Effector memory CD8-positive, alpha-beta T cell (primary cell): ENCODE measurements around the gene KLKB1.

Source experiments
- ATAC-seq: fragments of 150-1000 bp; cut with Tn5 transposase; replicated peaks from 2 replicates; pipeline ENCODE4 v1.10.0; 2021; ENCODE audit warnings: mild to moderate bottlenecking, moderate library complexity
- DNase-seq, 3 experiments: peaks; one replicate each; pipeline ENCODE4 v3.0.0; 2021
- H3K27ac Mint-ChIP-seq, 2 donors: one replicate each; pipeline ENCODE4 v1.8.0; 2022; ENCODE audit warnings: mild to moderate bottlenecking in 2 of 2, mixed read lengths in 2 of 2, moderate library complexity in 2 of 2
- H3K27me3 Mint-ChIP-seq, 2 donors: one replicate each; pipeline ENCODE4 v1.8.0; 2022; ENCODE audit warnings: mixed read lengths in 2 of 2
- H3K36me3 Mint-ChIP-seq: one replicate; pipeline ENCODE4 v1.8.0; 2022; ENCODE audit warnings: mild to moderate bottlenecking, moderate library complexity, mixed read lengths; ENCODE audit not compliant: insufficient read depth
- H3K4me1 Mint-ChIP-seq, 2 donors: one replicate each; pipeline ENCODE4 v1.8.0; 2022; ENCODE audit warnings: low read depth in 2 of 2, mixed read lengths in 2 of 2
- H3K4me3 Mint-ChIP-seq, 2 donors: one replicate each; pipeline ENCODE4 v1.8.0; 2022; ENCODE audit warnings: mild to moderate bottlenecking in 2 of 2, mixed read lengths in 2 of 2, moderate library complexity in 2 of 2
- H3K9me3 Mint-ChIP-seq, 2 donors: one replicate each; pipeline ENCODE4 v1.8.0; 2022; ENCODE audit warnings: mixed read lengths in 2 of 2

KLKB1 gene

DNA sequence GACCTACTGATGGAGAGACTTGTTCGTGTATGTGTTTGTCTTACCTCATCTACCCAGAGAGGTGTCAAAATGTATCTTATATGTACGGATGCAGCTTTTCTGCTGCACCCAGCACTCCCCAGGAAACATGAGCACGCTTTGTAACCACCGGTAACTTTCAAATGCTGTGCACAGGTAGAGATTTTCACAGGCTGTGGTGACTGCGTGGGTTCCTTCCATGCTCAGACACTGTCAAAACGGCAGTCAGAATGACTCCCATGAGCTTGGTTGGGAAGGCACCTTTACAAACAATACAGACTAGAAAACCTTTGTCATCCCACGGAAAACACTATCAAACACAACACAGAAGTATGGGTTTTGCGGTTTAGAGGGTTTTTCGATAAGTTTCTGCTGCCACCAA, 66.9 kb downstream of the KLKB1 start:
- Mint-ChIP-seq H3K27ac (no peak overlapping the region), H3K36me3 (no peaks in the 10 kb centered on the region), H3K27me3 (peaks cover 27 to 81% of the 10 kb centered on the region in 2 donors), H3K4me1 (peaks cover 3 to 4% of the 10 kb centered on the region in 2 donors), H3K9me3 (no peaks in the 10 kb centered on the region), H3K4me3 (no peak overlapping the region)
- DNase-seq (no peak), ATAC-seq (no peak)

DNA sequence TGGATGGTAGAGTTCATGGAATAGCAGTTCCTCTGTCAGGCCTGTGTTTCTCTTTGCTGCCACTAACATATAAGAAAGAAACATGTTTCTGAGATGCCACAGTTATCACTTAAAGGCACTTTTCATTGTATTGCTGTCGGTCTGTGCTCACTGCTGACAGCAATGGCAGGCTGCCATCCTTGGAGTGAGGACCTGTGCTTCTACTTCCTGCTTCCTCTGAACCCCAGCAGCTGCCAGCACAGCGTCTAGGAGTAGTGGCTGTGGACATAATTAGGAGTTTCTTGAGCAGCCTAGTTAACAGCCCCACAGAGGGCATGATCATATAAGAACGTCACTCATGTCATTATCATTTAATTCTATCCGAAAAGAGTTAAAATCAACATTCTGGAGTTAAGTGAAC, 69.2 kb downstream of the KLKB1 start:
- DNase-seq (no peak), ATAC-seq (no peak)
- Mint-ChIP-seq H3K27me3 (peaks cover 35 to 73% of the 10 kb centered on the region in 2 donors), H3K27ac (no peak overlapping the region), H3K9me3 (no peaks in the 10 kb centered on the region), H3K36me3 (no peaks in the 10 kb centered on the region), H3K4me1 (peaks cover 3 to 4% of the 10 kb centered on the region in 2 donors), H3K4me3 (no peak overlapping the region)

DNA sequence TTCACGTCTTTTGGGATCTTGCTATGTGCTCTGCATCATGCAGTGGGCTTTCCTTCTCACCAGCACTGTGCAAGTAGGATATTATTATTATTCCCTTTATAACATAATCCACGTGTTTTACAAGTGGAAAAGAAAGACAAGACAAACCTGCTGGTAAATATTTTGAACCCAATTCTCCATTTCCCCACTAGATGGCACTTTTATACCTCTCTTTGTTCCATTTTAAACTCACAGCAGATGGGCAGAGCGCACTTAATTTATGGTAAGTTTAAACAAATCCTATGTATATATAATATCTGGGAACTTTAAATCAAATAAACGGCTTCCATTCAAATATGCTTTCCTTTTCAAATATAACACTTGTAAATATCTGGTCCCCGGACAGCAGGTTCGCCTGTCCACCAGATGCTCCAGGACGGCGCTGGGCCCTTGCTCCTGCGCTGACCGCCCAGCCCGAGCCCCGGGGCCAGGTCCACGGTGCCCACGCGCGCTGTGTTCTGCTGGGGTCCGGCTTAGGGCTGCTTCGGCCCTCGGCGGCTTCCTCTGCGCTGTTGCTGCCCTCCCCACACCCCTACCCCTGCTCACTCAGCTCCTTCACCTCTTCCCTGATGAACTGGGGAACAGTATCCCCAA, 69.8 kb downstream of the KLKB1 start:
- no peaks in the 10 kb centered on the region for H3K9me3 Mint-ChIP-seq
- H3K36me3 Mint-ChIP-seq = no peaks in the 10 kb centered on the region
- DNase-seq (no peak), ATAC-seq (no peak)
- peaks cover 3 to 4% of the 10 kb centered on the region in 2 donors for H3K4me1 Mint-ChIP-seq
- no peak overlapping the region for H3K4me3 Mint-ChIP-seq
- peaks cover 34 to 66% of the 10 kb centered on the region in 2 donors for H3K27me3 Mint-ChIP-seq
- H3K27ac Mint-ChIP-seq = no peak overlapping the region

DNA sequence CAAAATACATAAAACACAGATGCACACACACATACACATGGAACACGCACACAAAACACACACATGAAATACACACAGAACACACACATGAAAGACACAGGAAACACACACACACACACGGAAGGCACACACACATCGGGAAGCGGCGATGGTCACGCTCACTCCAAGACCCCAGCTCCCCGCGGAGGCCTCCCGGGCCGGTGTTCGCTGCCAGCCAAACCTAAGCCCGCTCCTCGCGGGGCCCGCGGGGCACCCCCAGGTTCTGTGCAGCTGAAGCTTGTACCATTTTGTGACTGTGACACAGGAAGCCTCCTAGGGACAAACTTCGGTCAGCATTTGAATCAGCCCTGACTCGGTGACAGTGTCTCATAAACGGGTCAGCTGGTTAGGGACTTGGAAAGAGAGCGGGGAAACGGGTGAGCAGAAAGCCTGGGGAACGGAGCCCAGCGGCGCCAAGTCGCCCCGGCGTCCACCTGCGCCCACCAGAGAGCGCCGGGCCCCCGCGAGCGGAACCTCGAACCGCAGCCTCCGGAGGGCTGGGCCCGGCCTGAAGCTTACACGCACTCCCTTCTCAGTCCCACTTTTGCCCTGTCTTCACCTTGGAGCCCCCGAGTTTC, 70.8 kb downstream of the KLKB1 start:
- H3K4me3 Mint-ChIP-seq = no peak overlapping the region
- H3K9me3 Mint-ChIP-seq = no peaks in the 10 kb centered on the region
- H3K36me3 Mint-ChIP-seq = no peaks in the 10 kb centered on the region
- ATAC-seq = no peak
- peaks cover 3 to 4% of the 10 kb centered on the region in 2 donors for H3K4me1 Mint-ChIP-seq
- H3K27ac Mint-ChIP-seq = no peak overlapping the region
- H3K27me3 Mint-ChIP-seq = peaks cover 38 to 62% of the 10 kb centered on the region in 2 donors
- no peak for DNase-seq

DNA sequence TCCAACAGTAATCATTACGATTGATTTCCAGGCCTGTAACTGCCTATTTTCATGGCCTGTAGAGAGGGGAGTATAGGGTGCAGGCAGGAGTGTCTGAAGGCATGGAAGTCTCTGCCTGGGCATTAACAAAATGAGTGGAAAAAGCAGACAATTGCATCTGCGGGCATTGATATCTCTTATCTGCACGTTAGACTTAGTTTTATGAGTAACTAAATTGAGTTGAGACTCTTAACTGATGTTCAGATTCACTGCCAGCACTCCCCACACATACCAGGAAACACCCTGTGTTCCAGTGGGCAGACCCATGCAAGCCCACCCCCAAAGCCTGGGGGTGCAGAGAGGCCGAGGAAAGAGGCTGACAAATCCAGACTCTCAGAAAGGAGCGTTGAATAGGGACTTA, 72.0 kb downstream of the KLKB1 start:
- H3K27me3 Mint-ChIP-seq = peaks cover 38 to 62% of the 10 kb centered on the region in 2 donors
- DNase-seq (no peak), ATAC-seq (no peak)

DNA sequence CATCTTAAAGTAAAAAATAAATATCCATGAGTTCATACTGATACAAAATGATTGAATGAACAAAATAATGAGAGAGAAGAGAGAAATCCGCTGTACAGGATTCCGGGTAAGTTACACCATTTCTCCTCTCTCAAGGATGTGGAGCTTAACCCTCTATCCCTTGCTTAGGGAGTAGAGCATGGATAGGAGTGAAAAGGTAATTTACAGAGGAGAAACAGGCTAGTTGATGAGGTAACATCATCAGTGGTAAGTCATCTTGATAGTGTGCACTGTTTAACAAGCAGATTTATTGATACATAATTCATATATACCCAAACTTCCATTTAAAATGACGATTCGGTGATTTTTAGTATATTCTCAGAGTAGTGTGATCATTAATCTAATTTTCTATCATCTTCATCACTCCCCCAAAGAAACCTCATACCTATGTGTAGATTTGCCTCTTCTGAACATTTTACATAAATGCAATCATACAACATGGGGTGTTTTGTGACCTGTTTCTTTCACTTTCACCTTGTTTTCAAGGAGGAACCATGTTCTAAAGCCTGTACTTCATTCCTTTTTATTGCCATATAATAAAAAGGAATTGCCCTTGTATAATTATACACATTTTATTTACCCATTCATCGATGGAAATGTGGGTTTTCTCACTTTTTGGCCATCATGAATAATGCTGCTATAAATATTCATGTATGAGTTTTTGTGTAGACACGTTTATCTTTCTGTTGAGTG, 73.5 kb downstream of the KLKB1 start:
- peaks cover 45 to 72% of the 10 kb centered on the region in 2 donors for H3K27me3 Mint-ChIP-seq
- no peak for DNase-seq
- no peaks in the 10 kb centered on the region for H3K36me3 Mint-ChIP-seq
- no peaks in the 10 kb centered on the region for H3K9me3 Mint-ChIP-seq
- no peak for ATAC-seq
- H3K4me3 Mint-ChIP-seq = no peak overlapping the region
- no peak overlapping the region for H3K27ac Mint-ChIP-seq
- peaks cover 4 to 5% of the 10 kb centered on the region in 2 donors for H3K4me1 Mint-ChIP-seq

More for the DNA sequence above, 72.0 kb downstream of the KLKB1 start:
- Mint-ChIP-seq H3K4me1 (peaks cover 3 to 4% of the 10 kb centered on the region in 2 donors), H3K4me3 (no peak overlapping the region), H3K9me3 (no peaks in the 10 kb centered on the region), H3K27ac (no peak overlapping the region), H3K36me3 (no peaks in the 10 kb centered on the region)

DNA sequence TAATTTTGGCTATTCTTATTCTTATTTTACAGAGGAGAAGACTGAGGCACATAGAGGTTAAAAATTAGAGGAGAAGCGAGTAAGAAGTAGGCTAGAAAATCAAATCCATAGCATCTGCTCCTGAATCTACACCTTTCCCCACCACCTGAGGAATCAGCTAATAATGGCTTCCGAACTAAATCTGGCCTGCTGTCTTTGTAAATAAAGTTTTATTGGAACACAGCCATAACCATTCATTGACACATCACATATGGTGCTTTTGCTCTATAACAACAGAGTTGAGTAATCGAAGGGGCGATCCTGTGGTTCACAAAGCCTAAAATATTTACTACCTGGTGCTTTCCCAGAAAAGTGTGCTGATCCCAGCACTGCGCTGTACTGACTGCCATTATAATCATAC, 76.9 kb downstream of the KLKB1 start:
- ATAC-seq (no peak), DNase-seq (no peak)
- peaks cover 0 to 2% of the 10 kb centered on the region in 2 donors for H3K9me3 Mint-ChIP-seq
- H3K4me1 Mint-ChIP-seq = peaks cover 0 to 2% of the 10 kb centered on the region in 2 donors
- peaks cover 49 to 69% of the 10 kb centered on the region in 2 donors for H3K27me3 Mint-ChIP-seq
- no peaks in the 10 kb centered on the region for H3K36me3 Mint-ChIP-seq
- H3K4me3 Mint-ChIP-seq = no peak overlapping the region
- no peak overlapping the region for H3K27ac Mint-ChIP-seq

DNA sequence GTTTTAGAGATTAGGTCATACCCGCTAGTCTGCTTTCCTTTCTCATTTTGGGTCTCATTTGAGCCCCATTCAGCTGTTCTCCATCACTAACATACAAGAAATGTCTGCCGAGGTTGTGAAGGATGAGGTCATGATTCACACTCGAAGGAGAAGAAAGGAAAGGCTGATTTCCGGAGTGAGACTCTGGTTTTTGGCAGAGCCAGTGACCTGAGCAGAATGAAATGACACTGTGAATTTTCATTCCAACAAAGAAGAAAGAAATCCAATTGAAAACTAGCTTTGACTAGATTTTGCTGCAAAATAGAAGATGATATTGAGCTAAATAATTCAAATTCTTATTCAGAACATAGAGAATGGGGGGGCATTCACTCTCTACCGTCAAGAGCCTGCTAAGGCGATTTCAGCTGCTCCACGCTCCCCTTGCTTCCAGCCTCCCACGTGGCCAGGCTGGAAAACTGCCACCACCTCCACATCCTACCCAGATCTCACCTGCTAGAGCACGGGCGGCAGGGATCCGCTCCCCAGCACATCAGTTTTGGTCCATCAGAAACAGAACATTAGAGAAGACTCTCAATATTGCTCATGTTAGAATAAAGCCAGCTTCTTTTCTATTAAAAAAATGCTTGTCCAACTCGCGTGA, 77.7 kb downstream of the KLKB1 start:
- H3K27me3 Mint-ChIP-seq = peaks cover 42 to 63% of the 10 kb centered on the region in 2 donors
- DNase-seq = no peak
- H3K4me1 Mint-ChIP-seq = peaks cover 0 to 2% of the 10 kb centered on the region in 2 donors
- no peak overlapping the region for H3K27ac Mint-ChIP-seq
- no peaks in the 10 kb centered on the region for H3K36me3 Mint-ChIP-seq
- peaks cover 0 to 2% of the 10 kb centered on the region in 2 donors for H3K9me3 Mint-ChIP-seq
- H3K4me3 Mint-ChIP-seq = no peak overlapping the region
- ATAC-seq = no peak

DNA sequence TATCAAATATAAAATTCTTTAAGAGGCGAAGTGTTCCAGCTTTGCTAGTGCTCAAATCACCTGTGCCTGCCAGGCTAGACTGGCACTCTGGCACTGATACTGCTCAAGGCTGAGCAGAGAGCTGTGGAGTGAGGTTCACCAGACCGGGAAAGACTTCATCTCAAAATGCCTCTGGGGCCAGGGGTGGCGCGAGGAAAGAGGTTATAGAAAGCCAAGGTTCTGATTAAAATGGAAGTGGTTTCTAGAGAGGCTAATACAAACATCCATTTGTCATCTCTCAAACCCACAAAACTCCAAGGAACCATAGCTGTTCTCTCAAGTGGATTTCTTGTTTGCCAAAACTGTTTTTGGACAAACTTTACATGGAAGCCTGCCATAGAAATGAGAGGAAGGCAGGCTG, 80.2 kb downstream of the KLKB1 start:
- no peak for ATAC-seq
- Mint-ChIP-seq H3K4me3 (no peak overlapping the region), H3K9me3 (peaks cover 0 to 2% of the 10 kb centered on the region in 2 donors), H3K27ac (no peak overlapping the region), H3K36me3 (no peaks in the 10 kb centered on the region), H3K4me1 (peaks cover 0 to 2% of the 10 kb centered on the region in 2 donors), H3K27me3 (peaks cover 48 to 66% of the 10 kb centered on the region in 2 donors)
- no peak for DNase-seq

DNA sequence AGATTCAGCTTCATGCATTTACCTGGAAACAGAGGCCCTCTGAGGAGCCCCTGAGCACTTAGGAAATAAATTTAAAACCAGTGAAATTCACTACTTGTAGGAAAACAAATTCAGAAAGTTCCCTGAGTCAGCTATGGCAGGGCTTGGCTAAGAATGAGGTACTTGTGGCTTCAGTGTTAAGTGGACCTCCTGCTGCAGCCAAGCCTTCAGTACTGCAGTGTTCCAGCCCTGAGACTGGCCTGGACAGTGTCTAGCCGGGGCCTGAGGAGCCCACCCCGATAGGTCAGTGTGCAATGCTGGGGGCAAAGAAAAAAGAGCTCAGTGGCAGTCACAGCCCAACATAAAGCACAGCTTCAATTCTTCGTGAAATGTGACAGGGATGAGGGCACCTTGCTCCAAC, 80.6 kb downstream of the KLKB1 start:
- Mint-ChIP-seq H3K36me3 (no peaks in the 10 kb centered on the region), H3K4me3 (no peak overlapping the region), H3K9me3 (peaks cover 0 to 2% of the 10 kb centered on the region in 2 donors), H3K27ac (no peak overlapping the region), H3K4me1 (peaks cover 0 to 2% of the 10 kb centered on the region in 2 donors), H3K27me3 (peaks cover 48 to 66% of the 10 kb centered on the region in 2 donors)
- ATAC-seq = no peak
- DNase-seq = no peak
